Stromal cell of bone marrow (primary cell): ENCODE measurements around the gene RHEBL1.

Experiments used
- DNase-seq: peaks from one replicate; pipeline ENCODE4 v3.0.0-alpha.2; 2012; ENCODE audit warnings: low read depth

Gene RHEBL1

GRCh38 chr12:49069507-49070346, at the start of gene RHEBL1:
Gene RHEBL1 (minus strand): TSS chr12:49069979. CDS start chr12:49069785, 194 bp downstream.
- DNase-seq = peak; percentile 94

DNA sequence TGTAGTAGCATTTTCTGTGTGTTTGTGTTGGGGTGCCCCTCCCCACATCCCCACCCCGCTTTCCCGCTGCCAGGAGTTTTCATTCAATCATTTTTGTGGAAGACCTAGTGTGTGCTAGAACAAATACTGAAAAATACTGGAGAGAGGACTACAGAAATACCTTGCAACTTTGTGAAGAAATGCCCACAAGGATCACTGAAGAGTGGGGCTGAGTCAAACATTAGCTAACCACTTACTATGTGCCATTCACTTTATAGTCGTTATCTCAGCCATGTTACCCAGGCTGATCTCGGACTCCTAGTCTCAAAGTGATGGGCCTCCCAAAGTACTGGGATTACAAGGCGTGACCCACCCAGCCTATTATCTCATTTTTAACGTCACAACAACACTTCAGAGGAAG, 41.4 kb upstream of the RHEBL1 start:
- no peak for DNase-seq

- DNase-seq = peak; percentile 99
Measured at GRCh38 chr12:49110464-49111155, 40.8 kb upstream of the RHEBL1 start, which contains the start of gene LMBR1L. Gene LMBR1L (minus strand): TSS chr12:49110847. CDS start chr12:49110555, 292 bp downstream.

GRCh38 chr12:49109641-49110463, 40.1 kb upstream of the RHEBL1 start:
- DNase-seq = no peak

- no peak for DNase-seq
Measured at GRCh38 chr12:49108958-49109404, 39.2 kb upstream of the RHEBL1 start.

GRCh38 chr12:49105504-49106084, 35.8 kb upstream of the RHEBL1 start:
- no peak for DNase-seq

GRCh38 chr12:49104822-49105221, 35.0 kb upstream of the RHEBL1 start:
- DNase-seq = no peak

DNA sequence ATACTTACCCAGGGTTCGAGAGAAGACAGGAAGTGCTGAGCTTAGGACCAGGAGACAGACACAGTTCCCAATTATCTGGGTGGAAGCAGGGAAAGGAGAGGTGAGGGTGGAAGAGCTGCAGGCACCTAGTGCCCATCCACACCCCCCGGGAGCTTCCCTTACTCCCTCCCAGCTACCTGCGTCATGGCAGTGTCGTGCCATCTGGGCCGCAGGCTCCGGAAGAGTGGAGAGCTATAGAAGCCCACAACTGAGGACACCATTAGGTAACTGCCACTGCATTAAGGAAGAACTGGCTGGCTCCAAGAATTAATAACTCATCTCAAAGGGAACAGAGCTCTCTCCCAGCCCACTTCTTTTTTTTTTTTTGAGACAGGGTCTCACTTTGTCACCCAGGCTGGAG, 30.6 kb upstream of the RHEBL1 start:
- DNase-seq = no peak

DNA sequence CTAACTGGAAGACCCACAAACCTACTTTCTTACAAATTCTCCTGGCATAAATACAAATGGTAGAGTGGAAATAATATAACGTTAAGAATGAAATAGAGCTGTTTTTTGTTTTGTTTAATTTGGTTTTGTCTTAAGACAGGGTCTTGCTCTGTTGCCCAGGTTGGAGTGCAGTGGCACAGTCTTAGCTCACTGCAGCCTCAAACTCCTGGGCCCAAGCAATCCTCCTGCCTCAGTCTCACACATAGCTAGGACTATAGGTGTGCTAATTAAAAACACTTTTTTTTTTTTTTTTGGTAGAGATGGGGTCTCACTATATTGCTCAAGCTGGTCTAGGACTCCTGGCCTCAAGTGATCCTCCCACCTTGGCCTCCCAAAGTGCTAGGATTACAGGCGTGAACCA, 28.9 kb upstream of the RHEBL1 start:
- DNase-seq = no peak

GRCh38 chr12:49098035-49098451, 28.3 kb upstream of the RHEBL1 start:
- DNase-seq = no peak

GRCh38 chr12:49097381-49097780, 27.6 kb upstream of the RHEBL1 start:
- DNase-seq = no peak

DNA sequence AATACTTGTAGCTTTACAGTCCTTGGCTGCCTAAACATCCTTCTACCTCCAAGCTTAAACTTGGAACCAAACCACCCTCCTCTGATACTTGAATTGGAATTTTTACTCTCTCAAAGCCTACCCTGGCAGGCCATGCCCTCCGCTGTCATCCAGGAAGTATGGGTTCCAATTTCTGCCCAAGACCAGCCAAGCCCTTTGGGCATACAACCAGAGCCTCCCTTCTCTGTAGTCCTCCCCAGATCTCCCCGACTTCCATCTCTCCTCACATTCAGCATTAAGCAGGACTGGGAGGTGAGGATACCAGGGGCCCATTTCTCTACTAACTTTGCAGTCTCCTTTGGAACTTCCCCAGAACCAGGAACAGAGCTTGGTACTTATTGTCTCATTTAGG, 25.2 kb upstream of the RHEBL1 start:
- DNase-seq = no peak

DNA sequence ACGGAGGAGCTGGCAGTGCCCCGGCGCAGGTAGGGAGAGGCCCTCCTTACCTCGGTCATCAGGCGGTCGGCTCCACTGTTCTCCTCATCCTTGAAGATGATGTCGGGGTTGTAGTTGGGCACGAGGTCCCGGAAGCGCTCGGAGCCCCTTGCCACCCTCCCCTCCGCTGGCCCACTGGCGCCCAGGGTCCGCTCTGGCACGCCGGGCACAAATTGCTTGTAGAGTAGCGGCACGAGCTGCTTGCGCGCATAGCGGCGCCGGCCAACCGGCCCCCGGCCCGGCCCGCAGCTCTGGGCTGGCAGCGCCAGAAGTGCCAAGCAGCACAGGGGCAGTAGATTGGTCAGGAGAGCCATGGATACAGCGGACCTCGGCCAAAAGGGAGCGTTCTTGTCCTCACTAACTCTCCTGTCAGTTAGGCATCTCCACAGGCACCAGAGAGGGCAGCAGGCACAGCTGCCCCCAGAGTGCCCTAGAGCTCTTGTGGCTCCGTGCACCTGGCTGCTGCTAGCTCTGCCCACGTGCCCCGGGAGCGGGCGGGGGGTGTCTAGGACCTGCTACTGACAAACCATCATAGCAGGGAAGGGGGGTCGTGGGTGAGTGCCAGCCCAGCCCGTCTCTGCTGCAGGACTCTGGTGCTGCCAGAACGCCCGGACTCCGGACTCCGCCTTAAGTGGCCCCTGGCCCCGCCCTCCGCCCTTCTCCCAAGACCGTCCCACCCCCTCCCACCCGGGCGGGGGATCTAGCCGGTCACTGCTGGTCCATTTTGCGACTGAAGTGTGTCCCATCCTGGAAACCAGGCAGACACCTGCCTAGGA, 24.6 kb upstream of the RHEBL1 start, which contains the start of gene DHH:
DHH (minus strand) TSS at position 642 of the 815 bp plus-strand sequence; CDS start at position 353, 289 bp downstream.
- no peak for DNase-seq

GRCh38 chr12:49093792-49094159, 24.0 kb upstream of the RHEBL1 start:
- no peak for DNase-seq

GRCh38 chr12:49092816-49093406, 23.1 kb upstream of the RHEBL1 start:
- DNase-seq = no peak

DNA sequence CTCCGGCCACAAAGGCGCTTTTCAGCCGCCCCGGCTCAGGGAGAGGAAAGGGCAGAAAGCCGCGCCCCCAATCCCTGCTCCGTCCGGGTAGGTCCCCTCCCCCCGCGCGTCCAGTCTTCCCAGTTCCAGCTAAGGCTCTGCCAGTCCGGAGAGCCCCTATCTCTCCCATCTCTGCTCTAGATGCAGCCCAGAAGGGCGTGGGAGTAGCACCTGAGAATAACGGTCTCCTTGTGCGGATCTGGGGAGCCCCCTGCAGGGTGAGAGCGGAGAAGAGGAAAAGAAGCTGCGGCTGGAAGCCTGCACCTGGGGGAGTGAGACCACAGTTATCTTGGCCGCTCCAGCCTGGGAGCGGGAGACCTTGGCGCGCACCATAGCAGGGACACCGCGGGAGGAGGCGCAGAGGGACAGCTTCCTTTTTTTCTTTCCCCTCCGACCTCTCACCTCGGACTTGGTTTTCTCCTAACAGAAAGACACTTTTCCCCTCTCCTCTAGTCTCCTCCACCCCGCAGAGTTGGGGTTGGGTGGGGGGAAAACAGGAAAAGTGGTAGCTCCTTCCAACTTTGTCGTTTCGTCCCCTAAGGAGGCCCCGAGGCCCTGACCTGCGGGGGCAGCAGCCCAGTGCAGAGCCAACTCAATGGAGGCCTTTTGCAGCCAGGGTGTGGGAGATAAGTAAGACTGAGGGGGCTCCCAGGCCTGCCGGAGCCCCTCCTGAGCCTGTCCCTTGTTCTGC, 22.5 kb upstream of the RHEBL1 start:
- no peak for DNase-seq

GRCh38 chr12:49091836-49092085, 22.0 kb upstream of the RHEBL1 start:
- DNase-seq = no peak

DNA sequence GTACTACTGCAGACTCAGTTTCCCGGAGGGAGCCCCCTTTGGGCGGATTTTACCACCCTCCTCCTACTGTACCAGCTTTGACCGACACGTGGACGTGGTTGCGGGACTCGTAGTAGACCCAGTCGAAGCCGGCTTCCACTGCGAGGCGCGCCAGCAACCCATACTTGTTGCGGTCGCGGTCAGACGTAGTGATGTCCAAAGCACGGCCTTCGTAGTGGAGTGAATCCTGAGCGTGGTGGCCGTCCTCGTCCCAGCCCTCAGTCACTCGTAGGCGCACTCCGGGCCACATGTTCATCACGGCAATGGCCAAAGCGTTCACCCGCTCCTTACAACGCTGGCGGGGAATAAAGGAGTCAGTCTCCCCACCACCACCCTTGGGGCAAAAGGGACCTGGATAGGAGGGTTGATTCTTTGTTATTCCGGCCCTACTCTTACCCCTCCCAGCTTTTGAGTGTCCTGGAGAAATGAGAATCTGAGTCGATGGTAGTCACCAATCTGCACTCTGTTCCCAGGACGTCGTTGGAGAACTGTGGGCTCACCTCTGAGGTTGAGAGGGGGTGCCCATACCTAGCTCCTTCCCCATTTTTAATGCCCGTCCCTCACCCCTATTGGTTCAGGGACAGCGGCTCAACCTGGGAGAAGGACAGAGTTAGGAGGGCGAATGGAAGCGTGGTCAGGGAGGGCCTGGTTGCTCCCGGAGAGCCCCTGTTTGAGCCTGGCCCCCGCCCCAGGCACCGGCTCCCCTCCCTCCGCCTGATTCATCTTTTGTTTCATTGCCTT, 21.5 kb upstream of the RHEBL1 start:
- DNase-seq = no peak
